Mucosa of stomach (tissue), 1 donor: ENCODE data around the gene CUTC.

Experiments
- H3K27me3 ChIP-seq: one replicate; pipeline ENCODE4 v1.7.0; 2013; ENCODE audit warnings: mild to moderate bottlenecking, low read length; ENCODE audit not compliant: control insufficient read depth, insufficient read depth
- H3K36me3 ChIP-seq: one replicate; pipeline ENCODE4 v1.7.0; 2013; ENCODE audit warnings: low read length; ENCODE audit not compliant: control insufficient read depth, insufficient read depth
- H3K4me1 ChIP-seq: one replicate; pipeline ENCODE4 v1.7.0; 2013; ENCODE audit warnings: mild to moderate bottlenecking, low read length; ENCODE audit not compliant: control insufficient read depth, insufficient read depth
- H3K4me3 ChIP-seq: one replicate; pipeline ENCODE4 v1.7.0; 2013; ENCODE audit warnings: low read length
- H3K9ac ChIP-seq: one replicate; pipeline ENCODE4 v1.7.0; 2013; ENCODE audit warnings: mild to moderate bottlenecking, low read length, moderate library complexity
- H3K9me3 ChIP-seq: one replicate; pipeline ENCODE4 v1.7.0; 2013; ENCODE audit warnings: mild to moderate bottlenecking, low read length, moderate library complexity; ENCODE audit not compliant: control insufficient read depth
- donor health status: Pancreatic carcinoma.

Gene CUTC

DNA sequence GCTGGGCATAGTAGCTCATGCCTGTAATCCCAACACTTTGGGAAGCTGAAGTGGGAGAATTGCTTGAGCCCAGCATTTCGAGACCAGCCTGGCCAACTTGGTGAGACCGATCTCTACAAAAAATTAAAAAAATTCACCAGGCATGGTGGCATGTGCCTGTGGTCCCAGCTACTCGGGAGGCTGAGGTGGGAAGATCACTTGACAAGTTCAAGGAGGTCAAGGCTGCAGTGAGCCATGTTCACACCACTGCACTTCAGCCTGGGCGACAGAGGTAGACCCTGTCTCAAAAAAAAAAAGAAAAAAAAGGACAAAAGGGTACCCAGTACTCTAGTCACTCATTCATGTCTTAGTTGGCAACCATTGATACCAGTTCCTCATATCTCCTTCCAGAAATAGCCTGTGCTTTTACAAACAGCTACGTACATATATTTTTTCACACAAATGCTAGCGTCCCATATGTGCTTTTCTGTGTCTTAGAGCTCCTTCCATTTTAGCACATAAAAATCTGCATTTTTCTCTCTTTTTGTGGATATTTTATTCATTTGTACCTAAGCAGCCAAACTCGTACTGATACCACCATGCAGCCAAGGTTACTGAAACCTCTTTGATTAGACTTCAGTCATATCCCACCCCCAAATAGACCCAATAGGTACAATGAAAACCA lies 55.9 kb downstream of the CUTC start:
- H3K9me3 ChIP-seq = no peaks in the 10 kb centered on the region
- no peak overlapping the region for H3K9ac ChIP-seq

DNA sequence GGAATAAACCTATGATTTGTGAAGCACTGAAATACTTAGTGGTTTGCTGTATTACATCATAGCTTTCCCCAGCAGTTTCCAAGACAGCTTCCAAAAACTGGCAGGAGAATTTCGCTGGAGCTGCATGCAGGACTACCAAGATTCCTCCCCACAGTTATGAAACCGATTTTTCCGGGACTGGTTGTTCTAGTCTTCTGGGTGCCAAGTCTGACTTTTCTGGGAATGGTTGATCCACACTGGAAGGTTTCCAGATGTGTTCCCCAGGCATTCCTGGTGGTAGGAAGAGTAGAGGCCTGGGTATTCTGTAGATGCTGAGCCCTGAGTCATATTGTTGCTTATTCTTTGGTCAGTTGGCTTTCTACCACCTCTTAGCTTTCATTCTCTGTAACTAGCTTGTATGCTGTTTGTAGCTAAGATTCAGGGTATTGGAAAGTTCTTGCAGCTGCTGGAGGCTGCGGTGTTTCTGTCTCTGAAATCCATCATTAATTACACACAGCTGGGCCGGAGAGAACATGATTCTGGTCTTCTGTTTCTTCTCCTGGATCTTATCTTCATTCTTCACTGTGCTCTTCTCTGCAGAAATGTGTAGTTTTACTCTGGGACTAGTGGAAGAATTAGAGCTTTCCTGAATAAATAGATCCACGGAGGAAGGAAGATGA lies 56.7 kb downstream of the CUTC start:
- Histone ChIP-seq H3K27me3 (no peaks in the 10 kb centered on the region), H3K36me3 (no peaks in the 10 kb centered on the region), H3K9ac (no peak overlapping the region), H3K4me1 (peaks cover 5% of the 10 kb centered on the region), H3K4me3 (no peak overlapping the region), H3K9me3 (no peaks in the 10 kb centered on the region)

More for the DNA sequence above, 55.9 kb downstream of the CUTC start:
- Histone ChIP-seq H3K4me3 (no peak overlapping the region), H3K4me1 (peaks cover 5% of the 10 kb centered on the region), H3K36me3 (no peaks in the 10 kb centered on the region), H3K27me3 (no peaks in the 10 kb centered on the region)

DNA sequence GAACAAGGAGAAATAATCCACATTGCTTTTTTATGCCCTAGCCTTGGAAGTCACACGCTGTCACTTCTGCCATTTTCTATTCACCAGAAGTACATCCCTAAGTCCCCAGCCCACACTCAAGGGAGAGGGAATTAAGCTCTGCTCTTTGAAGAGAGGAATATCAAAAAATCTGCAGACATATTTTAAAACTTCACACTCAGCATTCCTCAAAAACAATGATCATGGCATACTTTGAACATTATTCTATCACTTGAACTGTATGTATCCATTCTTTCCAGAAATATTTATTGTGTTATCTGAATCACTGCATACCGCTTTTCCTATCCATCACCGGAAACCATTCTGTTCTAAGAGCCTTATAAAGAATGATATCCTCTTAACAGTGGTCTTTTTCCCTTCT lies 59.8 kb downstream of the CUTC start:
- Histone ChIP-seq H3K9ac (no peak overlapping the region), H3K9me3 (no peaks in the 10 kb centered on the region), H3K36me3 (no peaks in the 10 kb centered on the region), H3K27me3 (no peaks in the 10 kb centered on the region), H3K4me1 (no peaks in the 10 kb centered on the region), H3K4me3 (no peak overlapping the region)

DNA sequence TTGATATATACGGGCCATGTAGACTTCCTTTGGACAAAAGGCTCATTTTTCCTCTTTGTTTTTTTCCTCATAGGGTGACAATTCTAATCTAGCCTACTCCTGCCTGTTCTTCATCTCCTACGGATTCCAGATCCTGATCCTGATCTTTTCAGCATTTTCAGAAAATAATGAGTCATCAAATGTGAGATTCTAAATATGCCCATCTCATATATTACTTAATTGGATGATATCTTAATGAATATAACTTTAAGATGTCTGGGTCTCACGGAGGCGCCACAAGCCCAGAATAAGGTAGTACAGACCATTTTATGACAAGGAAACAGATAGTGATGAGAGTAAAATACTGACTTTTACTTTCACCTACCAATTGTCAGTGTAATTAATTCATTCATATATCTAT lies 61.8 kb downstream of the CUTC start:
- Histone ChIP-seq H3K9ac (no peak overlapping the region), H3K9me3 (no peaks in the 10 kb centered on the region), H3K27me3 (no peaks in the 10 kb centered on the region), H3K4me3 (no peak overlapping the region), H3K36me3 (no peaks in the 10 kb centered on the region), H3K4me1 (no peaks in the 10 kb centered on the region)

DNA sequence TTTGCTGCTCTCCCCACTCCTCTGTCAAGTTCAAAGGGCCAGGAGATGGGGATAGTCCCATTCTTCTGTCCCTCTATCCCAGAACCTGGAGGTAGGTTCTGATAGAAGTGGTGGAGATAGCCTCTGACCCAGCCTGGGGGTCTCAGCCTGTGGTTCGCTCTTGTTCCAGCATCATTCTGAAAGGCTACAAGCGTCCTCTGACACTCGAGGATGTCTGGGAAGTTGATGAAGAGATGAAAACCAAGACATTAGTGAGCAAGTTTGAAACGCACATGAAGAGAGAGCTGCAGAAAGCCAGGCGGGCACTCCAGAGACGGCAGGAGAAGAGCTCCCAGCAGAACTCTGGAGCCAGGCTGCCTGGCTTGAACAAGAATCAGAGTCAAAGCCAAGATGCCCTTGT lies 64.9 kb downstream of the CUTC start:
- H3K36me3 ChIP-seq = no peaks in the 10 kb centered on the region
- H3K27me3 ChIP-seq = no peaks in the 10 kb centered on the region
- H3K4me3 ChIP-seq = no peak overlapping the region
- H3K9ac ChIP-seq = no peak overlapping the region
- H3K4me1 ChIP-seq = no peaks in the 10 kb centered on the region
- H3K9me3 ChIP-seq = no peaks in the 10 kb centered on the region

DNA sequence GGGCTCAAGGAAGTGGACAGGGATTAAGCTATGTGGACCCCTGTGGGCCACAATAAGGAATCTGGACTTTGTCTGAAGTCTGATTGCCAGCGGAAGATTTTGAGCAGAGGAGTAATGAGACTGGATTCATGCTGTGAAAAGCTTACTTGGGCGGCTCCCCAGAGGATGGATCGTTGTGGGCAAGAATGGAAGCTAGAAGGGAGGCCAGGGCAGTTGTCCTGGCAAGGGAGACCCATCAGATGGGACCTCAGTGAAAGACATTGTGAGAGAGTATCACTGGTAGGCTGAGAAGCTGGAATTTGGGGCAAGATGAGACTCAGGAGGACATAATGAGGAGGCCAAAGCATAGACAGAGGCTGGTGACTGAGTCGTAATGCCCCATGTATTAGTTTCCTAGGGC lies 66.0 kb downstream of the CUTC start:
- Histone ChIP-seq H3K27me3 (no peaks in the 10 kb centered on the region), H3K9me3 (no peaks in the 10 kb centered on the region), H3K36me3 (no peaks in the 10 kb centered on the region), H3K4me1 (no peaks in the 10 kb centered on the region), H3K4me3 (no peak overlapping the region), H3K9ac (no peak overlapping the region)

DNA sequence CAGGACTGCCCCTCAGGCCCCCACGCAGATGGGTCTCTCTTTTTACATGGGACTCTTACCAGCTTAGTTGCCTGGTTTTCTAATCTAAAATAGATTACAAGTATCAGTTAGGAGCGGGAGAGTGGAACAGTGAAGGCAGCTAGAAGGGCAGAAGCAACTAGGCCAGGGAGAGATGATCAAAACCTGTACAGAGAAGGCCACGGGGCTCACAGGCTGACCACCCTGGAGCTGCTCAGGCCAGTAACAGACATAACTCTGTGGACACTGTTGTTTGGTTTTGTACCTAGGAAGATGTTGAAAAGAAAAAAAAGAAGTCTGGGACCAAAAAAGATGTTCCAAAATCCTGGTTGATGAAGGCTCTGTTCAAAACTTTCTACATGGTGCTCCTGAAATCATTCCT lies 66.9 kb downstream of the CUTC start:
- H3K9me3 ChIP-seq = no peaks in the 10 kb centered on the region
- no peak overlapping the region for H3K9ac ChIP-seq
- no peaks in the 10 kb centered on the region for H3K36me3 ChIP-seq
- no peaks in the 10 kb centered on the region for H3K27me3 ChIP-seq
- no peaks in the 10 kb centered on the region for H3K4me1 ChIP-seq
- no peak overlapping the region for H3K4me3 ChIP-seq

DNA sequence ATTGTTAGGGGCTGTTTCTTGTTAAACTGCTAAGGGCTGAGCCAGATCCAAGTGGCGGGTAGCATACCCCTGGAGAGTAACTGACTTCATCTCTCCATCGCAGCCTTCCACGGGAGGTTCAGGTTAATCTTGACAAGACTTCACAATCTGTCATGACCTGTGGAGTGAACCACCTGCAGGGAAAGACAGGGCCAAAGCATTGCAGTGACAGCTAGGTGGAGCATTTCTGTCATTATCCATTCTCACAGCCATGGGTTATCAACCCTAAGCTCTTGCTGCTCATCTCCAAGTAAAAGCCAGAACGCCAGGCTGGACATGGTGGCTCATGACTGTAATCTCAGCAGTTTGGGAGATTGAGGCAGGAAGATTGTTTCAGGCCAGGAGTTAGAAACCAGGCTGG lies 67.6 kb downstream of the CUTC start:
- Histone ChIP-seq H3K9me3 (no peaks in the 10 kb centered on the region), H3K27me3 (no peaks in the 10 kb centered on the region), H3K36me3 (no peaks in the 10 kb centered on the region), H3K4me3 (no peak overlapping the region), H3K9ac (no peak overlapping the region), H3K4me1 (no peaks in the 10 kb centered on the region)

DNA sequence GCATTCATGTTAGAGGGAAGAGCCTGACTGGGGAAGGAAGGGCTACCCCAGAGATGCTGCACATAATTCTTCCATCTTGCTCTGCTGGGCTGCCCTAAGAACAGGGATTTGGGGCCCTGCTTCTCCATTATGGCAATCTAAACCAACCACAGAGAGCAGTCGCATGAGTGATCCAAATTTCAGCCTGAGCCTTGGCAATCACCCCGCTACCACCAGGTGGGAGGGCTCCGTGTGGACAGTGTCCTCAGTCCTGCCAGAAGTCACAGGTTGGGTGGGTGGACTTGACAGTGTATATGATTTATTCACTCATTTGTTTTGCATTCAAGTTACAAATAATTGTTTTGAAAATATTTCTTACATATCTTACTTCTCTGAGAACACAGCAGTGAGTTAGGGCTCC lies 72.4 kb downstream of the CUTC start:
- no peak overlapping the region for H3K9ac ChIP-seq
- H3K27me3 ChIP-seq = no peaks in the 10 kb centered on the region
- no peaks in the 10 kb centered on the region for H3K4me1 ChIP-seq
- H3K9me3 ChIP-seq = no peaks in the 10 kb centered on the region
- no peak overlapping the region for H3K4me3 ChIP-seq
- no peaks in the 10 kb centered on the region for H3K36me3 ChIP-seq

DNA sequence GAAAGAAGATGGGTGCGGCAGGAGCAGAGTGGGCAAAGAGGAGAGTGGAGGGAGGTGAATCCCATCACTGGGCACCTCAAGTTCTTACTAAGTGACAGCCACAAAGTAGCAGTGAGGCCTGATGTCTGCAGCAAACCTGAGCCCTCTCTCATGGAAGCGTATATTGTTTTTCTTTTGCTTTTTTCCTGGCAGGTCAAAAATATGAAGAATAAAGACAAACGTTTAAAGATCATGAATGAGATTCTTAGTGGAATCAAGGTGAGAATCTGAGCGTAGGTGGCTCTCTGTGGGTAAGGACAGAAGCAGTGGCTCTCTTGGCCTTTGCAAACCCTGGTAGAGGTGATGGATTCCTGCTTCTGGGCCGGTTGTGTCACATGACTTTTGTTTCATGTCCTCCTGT lies 73.2 kb downstream of the CUTC start:
- Histone ChIP-seq H3K27me3 (no peaks in the 10 kb centered on the region), H3K9ac (no peak overlapping the region), H3K9me3 (no peaks in the 10 kb centered on the region), H3K36me3 (no peaks in the 10 kb centered on the region), H3K4me3 (no peak overlapping the region), H3K4me1 (no peaks in the 10 kb centered on the region)
